GM18867 (cell line): ENCODE measurements around the gene WDFY1.

Source experiments
- ATAC-seq: cut with Tn5 transposase; IDR thresholded peaks from one replicate; pipeline ENCODE4 v1.9.1; 2021; ENCODE audit warnings: mild to moderate bottlenecking, moderate library complexity; ENCODE audit not compliant: unreplicated experiment

WDFY1 gene

DNA sequence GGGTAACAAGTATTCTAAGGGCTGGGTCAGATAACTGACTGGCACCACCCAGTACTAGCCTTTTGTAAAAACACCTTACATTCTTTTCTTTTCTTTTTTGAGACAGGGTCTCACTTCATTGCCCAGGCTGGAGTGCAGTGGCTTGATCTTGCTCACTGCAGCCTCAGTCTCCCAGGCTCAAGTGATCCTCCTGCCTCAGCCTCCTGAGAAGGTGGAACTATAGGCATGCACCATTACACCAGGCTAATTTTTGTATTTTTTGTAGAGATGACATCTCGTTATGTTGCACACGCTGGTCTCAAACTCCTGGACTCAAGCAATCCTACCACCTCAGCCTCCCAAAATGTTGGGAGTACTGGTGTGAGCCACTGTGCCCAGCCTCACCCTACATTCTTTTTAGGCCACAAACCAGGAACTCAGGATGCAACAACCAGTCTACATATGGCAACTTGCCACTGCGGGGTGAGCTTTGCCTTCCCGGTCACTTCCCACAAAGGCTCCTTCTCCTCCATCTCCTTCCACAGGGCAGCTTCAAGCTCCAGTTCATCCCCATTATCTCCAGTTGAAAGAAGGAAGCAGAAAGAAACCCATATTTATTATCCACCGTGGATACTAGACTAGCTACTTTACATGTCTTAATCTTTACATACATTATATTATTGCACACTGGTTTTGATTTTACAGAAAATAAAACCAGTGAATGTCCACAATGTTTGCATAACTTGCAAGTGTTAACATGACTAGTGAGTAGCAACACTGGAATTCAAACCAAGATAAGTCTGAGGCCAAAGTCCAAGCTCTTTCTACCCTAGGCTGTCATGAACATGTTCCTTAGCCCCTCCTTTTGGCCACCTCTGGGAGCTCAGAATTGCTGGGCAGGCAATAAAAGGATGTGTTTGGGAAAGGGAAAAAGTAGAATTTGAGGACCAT, 84.1 kb downstream of the WDFY1 start:
- no peak for ATAC-seq

DNA sequence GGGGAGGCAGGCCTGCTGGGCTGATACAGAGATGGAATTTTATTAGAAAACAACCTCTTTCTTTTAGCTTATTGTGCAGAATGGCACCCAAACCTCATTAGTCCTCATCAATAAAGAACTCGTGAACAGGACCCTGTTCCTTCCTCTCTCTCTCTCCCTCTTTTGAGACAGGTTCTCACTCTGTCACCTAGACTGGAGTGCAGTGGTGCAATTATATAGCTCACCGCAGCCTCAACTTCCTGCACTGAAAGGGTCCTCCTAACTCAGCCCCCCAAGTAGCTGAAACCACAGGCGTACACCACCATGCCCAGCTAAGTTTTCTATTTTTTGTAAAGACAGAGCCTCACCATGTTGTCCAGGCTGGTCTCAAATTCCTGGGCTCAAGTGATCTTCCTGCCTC, 86.1 kb downstream of the WDFY1 start:
- no peak for ATAC-seq

DNA sequence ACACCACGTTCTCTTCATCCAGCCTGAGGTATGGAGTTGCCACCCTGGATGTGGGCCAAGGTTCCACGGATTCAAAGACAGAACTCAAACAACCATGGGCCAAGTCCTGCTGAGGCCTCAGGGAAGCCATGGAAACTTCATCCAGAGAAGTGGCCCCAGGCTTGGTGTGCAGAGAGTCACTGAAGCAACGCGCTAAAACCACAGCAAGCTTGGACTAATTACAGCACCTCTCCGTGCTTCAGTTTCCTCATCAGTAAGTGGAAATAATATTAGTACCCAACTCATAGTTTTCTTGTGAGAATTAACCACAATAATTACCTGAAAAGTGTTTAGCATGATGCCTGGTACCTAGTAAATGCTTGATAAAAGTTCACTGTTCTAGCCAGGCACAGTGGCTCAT, 88.6 kb downstream of the WDFY1 start:
- ATAC-seq = peak; percentile 49

DNA sequence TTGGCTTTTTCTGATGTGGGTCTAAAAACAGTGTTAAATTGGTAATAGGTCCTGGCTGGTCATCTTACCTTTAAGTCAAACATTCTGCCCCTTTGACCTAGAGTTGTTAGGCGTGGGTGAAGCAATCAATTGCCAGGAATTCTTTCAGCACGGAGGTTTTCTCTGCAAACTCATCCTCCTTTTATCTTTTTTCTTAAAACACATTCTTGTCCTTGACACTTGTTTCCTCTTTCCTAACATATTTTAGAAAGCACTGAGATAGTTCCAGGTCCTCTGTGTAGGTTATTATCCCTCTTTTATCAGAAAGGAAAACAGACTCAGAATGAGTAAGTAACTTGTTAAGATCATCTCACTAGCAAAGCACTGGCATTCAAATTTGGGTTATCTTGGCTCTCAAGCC, 89.1 kb downstream of the WDFY1 start:
- no peak for ATAC-seq

DNA sequence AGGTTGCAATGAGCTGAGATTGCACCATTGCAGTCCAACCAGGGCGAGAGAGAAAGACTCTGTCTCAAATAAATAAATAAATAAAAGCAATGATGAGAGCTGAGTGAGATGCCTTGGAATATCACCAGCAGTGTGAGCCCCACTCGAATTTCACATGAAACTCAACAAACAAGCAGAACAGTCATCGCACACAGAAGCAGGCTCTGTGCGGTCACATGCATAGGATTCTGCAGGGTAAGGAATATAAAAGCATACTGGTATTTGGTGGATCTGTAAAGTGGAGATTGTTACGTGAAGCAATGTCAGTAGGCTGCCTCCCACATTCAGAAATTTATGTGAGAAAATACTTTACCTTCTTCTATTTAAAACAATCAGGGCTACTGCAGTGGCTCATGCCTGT, 89.7 kb downstream of the WDFY1 start:
- no peak for ATAC-seq

DNA sequence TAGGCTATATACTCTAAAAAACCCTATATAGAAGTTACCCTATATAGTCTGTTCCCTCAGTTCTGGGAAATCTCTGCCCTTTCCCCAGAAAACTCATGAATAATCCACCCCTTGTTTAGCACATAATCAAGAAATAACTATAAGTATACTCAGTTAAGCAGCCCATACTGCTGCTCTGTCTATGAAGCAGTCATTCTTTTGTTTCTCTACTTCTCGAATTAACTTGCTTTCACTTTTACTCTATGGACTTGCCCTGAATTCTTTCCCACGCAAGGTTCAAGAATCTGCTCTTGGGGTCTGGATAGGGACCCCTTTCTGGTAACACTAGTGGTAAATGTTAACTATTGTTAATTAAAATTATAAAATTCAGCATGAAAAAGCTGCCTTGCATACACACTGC, 90.4 kb downstream of the WDFY1 start:
- ATAC-seq = peak; percentile 66

DNA sequence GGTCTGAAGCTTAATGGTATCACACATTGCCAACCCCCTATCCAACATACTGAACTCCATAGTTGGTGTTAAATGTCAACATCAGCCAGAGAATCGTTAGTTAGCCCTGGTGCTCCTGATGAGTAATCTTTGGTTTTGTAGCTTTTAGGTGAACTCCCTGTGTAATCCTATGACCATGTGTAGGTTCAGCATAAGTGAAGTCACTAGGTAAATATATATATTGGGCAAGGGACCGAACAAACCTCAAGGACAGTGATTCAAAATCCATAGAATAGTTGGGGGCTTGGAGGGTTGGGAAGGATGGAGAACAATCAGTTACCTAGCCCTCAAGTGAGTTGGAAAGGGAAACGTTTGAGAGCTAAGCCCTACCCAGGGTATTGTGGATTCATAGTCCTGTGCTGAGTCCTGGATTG, 91.7 kb downstream of the WDFY1 start:
- ATAC-seq = no peak

DNA sequence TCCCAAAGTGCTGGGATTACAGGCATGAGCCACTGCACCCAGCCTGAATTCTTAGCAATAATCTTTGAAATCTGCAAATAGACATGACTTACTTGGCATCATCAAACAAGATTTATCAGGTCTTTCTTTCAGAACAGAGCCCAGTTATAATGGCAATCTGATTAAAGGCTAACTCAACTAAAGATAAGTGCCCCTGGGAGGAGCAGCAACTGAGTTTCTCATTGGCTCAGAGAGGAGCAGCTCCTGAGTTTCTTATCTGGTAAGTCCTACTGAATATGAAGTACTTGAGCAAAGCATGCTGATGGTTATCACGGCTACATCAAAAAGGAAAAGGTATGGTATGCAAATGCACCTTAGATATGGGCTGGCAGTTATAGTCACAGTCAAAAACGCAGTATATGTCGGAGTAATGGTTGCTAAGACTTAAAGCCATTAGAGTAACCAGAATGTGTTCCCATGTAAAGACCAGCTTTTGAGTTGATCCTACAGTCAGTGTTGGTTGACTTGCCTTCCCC, 92.8 kb downstream of the WDFY1 start:
- ATAC-seq = no peak

DNA sequence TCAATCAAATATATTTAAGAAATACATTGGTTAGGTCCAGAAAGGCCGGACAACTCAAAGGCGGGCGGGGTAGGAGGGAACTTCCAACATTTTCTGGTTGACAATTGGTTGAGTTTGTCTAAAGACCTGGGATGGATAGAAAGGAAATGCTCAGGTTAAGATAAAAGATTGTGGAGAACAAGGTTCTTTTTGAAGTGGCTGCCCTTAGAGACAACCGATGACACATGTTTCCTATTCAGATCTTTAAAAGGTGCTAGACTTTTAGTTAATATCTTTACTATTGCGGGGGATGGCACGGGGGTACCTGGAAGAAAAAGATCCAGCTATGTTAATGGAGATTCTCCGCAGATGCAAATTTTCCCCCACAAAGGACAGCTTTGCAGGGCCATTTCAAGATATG, 97.7 kb downstream of the WDFY1 start:
- ATAC-seq = no peak

DNA sequence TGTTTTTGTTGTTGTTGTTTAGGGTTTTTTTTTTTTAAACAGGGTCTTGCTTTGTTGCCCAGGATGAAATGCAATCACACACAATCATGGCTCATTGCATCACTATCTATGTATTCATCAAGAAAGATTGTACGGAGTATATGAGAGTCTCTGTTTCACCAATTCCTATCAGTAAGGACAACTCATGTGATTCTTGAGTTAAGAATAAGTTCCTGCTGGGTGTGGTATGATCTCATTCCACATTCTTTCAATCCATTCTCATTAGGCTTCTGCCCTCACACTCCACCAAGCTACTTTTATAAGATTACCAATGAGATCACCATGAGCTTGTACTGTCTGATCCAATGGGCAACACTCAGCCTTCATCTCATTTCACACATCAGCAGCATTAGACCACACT, 98.6 kb downstream of the WDFY1 start:
- no peak for ATAC-seq

DNA sequence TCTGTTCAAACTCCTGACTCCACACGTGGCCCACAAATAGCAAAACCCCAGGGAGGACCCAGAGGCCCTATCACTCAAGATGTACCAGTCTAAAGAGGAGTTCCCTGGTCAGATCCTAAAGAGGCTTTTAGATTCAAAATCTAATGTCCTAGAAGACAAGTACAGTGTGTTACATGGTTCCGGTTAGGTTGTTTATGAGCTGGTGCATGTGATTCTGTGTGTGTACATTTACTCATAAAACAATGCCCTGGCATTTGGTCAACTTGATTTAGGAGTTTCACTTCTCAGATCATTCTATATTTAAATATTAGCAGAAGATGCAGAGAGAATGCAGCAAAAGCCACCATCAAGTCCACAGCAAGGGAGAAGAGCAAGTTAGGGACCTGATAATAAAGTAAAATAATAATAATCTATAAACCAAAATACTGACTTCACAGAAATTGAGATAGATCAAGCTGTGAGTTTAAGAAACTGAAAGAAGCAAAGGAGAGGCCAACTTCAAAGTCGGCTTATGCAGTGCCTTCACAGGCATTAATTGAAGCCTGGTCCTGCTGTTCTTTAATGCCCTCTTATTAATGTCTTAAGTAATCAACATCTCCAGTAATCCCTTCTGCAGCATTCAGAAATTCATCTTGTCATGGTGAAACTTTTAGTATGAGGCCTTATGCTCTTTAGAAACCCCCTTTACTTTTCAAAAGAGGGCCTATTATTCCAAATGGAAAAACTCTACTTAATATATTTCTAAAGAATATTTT, 103.5 kb downstream of the WDFY1 start:
- ATAC-seq = peak; percentile 22

DNA sequence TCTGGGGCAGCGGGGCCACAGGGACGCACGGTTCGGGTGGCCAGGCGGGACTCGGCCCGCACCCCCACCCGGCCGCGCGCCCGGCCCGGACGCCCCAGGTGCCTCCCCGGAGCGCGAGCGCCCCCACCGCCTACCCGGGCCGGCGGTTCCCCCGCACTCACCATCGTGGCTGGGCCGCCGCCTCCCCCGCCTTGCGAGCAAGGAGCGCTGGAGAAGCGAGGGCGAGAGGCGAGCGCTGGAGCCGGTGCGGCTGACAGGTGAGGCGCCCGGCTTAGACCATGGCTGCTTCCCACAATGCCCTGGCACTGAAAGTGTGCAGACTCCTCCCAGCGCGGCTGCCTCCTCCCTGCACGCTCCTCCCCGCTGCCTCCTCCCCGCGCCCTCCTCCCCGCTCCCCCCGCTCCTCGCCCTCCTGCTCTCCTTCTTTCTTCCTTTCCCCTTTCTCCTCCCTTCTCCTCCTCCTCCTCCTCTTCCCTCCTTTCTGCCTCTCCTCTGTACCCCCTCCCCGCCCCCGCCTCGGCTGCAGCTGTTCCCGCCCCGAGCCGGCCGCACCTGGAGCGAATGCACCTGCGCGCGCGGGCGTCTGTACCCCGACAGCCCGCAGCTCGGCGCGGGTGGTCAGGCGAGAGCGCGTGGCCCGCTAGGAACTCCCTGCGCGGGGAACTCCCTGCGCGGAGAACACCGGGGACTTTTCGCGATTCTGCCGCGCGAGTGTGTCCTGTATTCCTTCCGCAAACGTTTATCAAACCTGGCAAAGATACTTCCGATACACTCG, 107.7 kb downstream of the WDFY1 start, which contains the start of gene AP1S3:
AP1S3 (minus strand) TSS at position 296 of the 775 bp plus-strand sequence; CDS start at position 164, 132 bp downstream.
- peak; percentile 73 for ATAC-seq

DNA sequence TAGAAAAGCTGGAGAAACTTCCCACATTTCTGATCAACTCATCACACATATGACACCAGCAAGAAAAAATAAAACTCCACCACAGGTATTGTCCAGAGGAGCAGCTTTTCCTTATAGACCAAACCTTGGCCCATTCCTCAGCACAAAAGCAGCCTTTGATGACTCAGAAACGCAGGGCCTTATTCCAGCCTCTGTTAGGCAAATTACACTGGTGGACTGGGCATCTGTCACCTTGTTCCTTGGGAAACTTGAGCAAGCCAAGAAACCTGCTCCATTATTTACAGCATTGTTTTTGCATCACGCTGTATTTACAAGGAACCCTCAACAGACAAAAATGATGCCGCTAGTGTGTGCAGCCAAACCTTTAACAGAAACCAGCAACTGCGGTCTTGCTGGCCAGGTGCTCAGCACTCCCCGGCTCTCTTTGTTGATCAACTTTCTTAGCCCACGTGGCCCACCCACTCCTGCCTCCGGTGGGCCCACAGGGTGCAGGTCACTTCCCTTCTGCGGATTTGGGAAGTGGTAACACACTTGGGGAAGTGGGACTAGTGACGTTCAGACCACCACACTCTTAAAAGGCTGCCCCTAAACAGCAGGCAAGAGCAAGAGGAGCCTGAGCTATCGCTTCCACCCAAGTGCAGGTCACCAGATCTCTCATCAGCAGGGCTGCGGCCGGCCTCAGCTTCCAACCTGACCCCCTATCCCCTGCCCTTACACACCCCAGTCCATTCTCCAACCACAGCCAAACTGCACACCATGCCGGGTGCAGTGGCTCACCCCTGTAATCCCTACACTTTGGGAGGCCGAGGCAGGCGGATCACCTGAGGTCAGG, 109.2 kb downstream of the WDFY1 start:
- ATAC-seq = peak; percentile 63

DNA sequence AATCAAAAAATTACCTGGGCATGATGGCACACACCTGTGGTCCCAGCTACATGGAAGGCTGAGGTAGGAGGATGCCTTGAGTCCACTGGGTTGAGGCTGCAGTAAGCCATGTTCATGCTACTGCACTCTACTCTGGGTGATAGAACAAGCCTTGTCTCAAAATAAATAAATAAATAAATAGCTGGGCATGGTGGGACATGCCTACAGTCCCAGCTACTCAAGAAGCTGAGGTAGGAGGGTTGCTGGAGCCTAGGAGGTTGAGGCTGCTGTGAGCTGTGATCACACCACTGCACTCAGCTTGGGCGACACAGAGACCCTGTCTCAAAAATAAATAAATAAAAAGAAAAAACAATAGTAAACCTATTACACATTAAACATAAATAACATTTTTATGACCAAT, 110.7 kb downstream of the WDFY1 start:
- no peak for ATAC-seq

DNA sequence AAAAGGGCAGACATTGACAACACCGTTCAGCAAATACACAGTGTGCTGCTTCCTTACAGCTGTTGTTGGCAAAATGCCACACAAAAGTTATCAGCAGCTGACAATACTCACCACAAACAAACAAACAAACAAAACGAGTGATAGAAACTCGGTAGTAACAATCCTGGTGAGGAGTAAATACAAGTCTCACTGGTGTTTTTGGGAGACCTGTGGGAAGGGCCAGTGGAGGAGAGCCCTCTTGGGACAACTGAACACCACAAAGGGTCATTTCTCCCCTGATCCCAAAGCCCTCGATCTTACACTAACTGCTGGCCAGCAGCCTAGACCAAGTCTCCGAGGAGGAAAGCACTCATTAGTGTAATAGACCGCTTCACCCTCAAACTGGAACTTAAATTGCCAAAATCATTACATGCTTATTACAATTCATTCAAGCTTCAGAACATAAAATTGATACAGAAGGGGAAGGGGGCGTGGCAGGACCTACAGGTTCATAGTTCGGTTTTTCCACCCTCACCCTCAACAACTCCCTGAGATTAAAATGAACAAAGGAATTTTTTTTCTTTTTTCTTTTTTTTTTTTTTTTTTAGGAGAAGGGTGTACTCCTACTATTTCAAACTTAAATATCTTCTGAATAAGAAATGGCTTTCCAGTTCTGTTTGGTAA, 112.8 kb downstream of the WDFY1 start:
- no peak for ATAC-seq

DNA sequence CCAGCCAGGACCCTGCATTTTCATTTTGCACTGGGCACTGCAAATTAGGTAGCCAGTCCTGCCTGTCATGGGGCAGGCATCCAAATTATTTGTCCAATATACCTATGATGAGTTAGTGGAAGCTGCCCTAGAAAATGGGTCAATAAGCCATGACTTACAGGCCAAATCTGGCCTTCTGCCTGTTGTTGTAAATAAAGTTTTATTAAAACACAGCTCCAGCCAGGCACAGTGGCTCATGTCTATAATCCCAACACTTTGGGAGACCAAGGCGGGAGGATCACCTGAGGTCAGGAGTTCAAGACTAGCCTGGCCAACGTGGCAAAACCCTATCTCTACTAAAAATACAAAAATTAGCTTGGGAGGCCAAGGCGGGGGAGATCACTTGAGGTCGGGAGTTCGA, 116.0 kb downstream of the WDFY1 start:
- no peak for ATAC-seq

DNA sequence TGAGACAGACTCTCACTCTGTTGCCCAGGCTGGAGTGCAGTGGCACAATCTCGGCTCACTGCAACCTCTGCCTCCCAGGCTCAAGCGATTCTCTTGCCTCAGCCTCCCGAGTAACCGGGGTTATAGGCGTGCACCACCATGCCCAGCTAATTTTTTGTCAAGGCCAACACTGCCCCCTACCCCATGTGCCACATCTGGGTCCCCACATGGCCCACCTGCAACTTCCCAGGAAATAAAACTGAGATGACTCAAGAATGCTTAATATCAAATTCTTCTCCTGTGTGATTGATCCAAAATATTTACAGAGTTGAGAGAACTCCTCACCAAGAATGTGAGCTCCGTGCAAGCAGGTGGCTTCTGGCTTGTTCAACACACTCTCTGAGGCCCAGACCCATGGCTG, 116.8 kb downstream of the WDFY1 start:
- no peak for ATAC-seq

DNA sequence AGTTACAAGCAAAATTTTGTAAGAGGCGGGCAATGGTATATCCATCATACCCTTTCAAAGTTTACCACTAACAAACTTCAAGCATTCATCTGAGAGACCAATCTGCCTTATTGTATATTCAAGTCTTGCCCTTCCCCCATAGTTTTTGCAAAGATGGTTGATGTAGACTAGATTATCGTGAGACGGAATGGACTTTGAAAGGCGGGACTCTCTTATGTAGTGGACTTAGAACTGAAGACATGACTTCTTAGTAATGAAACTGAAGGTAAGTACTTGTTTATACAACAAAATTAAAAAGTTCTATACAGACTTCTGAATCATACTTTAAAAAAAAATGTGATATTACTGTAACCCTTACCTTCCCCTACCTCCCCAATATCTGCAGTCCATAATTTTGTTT, 118.1 kb downstream of the WDFY1 start:
- ATAC-seq = no peak
